ENCODE data around the gene NRG2.

DNA sequence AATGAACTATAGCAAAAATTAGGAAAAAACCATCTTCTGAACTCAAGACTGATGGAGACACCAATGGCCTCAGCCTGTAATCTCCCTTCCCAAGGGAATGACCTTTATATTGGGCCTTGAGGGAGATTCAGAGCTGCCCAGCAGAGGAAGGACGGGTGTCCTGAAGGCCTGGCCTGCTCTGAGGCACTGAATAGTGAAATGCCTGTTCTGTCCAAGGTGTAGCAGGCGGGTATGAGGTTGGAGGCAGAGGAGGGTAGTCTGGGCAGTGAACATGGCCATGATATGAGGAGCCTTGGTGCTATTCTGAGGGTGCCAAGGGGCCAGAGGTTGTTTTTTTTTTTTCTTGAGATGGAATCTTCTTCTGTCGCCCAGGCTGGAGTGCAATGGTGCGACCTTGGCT, 222.5 kb downstream of the NRG2 start:
- TF ChIP-seq, protein P1, sequence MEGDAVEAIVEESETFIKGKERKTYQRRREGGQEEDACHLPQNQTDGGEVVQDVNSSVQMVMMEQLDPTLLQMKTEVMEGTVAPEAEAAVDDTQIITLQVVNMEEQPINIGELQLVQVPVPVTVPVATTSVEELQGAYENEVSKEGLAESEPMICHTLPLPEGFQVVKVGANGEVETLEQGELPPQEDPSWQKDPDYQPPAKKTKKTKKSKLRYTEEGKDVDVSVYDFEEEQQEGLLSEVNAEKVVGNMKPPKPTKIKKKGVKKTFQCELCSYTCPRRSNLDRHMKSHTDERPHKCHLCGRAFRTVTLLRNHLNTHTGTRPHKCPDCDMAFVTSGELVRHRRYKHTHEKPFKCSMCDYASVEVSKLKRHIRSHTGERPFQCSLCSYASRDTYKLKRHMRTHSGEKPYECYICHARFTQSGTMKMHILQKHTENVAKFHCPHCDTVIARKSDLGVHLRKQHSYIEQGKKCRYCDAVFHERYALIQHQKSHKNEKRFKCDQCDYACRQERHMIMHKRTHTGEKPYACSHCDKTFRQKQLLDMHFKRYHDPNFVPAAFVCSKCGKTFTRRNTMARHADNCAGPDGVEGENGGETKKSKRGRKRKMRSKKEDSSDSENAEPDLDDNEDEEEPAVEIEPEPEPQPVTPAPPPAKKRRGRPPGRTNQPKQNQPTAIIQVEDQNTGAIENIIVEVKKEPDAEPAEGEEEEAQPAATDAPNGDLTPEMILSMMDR (IDR thresholded peaks at IDR 0.05), result no peak
- no peak for TF ChIP-seq POLR2A (IDR thresholded peaks at IDR 0.05)

Measured in adrenal gland (tissue), 5 donors.